Peyer's patch (tissue), 4 donors: Measurements from ENCODE around the gene ENPP4. TPM values are rescaled to one million over a fixed set of nuclear protein-coding genes. Genes with fewer than 3 reads are reported as not detected.

Experiments used
- DNase-seq, 3 donors: peaks; one replicate each; pipeline ENCODE4 v3.0.0-alpha.2; 2017 to 2019
- H3K27ac ChIP-seq, 4 donors: fragments of 200-600 bp; sonication (generic); one replicate each; pipeline ENCODE4 v1.5.1; 2016 to 2019
- H3K27me3 ChIP-seq, 2 donors: fragments of 200-600 bp; sonication (generic); one replicate each; pipeline ENCODE4 v1.5.1; 2019
- H3K36me3 ChIP-seq, 3 donors: fragments of 200-600 bp; sonication (generic); one replicate each; pipeline ENCODE4 v1.5.1; 2016 to 2019
- H3K4me1 ChIP-seq, 4 donors: fragments of 200-600 bp; sonication (generic); one replicate each; pipeline ENCODE4 v1.5.1; 2016 to 2019
- H3K4me3 ChIP-seq, 4 donors: fragments of 200-600 bp; sonication (generic); 1 replicate in 3 of 4; 2 replicates in 1 of 4; pipeline ENCODE4 v1.5.1; 2016 to 2019; ENCODE audit warnings: mild to moderate bottlenecking in 1 of 4
- H3K9me3 ChIP-seq, 4 donors: fragments of 200-600 bp; sonication (generic); one replicate each; pipeline ENCODE4 v1.5.1; 2016 to 2019; ENCODE audit warnings: mild to moderate bottlenecking in 1 of 4
- POLR2A ChIP-seq, 2 donors: fragments of 450-650 bp; IDR thresholded peaks; one replicate each; pipeline ENCODE4 v1.5.1; 2017; ENCODE audit warnings: antibody characterized with exemption in 2 of 2, mild to moderate bottlenecking in 2 of 2, moderate library complexity in 2 of 2
- total RNA-seq, 4 donors: library from RNA; depleted of rRNA; stranded (reverse); fragments of >200 nt; gene quantifications; one replicate each; pipeline ENCODE4 v1.1.0, GENCODE V29; 2016
- TF ChIP-seq, protein P1 (sequence below), 6 experiments: fragments of 450-650 bp in 4 of 6; fragments of 200-600 bp in 2 of 6; sonication (generic) in 1 of 6; IDR thresholded peaks; one replicate each; pipeline ENCODE4 v1.5.1; 2017 to 2019; ENCODE audit warnings: antibody characterized with exemption in 6 of 6, mild to moderate bottlenecking in 3 of 6, moderate library complexity in 1 of 6

The ENPP4 gene
- total RNA-seq, 4 donors from 2014 or later, result 4.1 to 22.6 (median 14.1) TPM

- DNase-seq, result no peak
- Histone ChIP-seq H3K36me3 (no peaks in the 10 kb centered on the region), H3K27me3 (no peaks in the 10 kb centered on the region), H3K4me3 (no peak overlapping the region), H3K27ac (no peak overlapping the region), H3K4me1 (peaks cover 0 to 3% (median 0%) of the 10 kb centered on the region in 4 donors), H3K9me3 (no peaks in the 10 kb centered on the region)
- no peak for TF ChIP-seq POLR2A (IDR thresholded peaks at IDR 0.05)
- TF ChIP-seq, protein P1, sequence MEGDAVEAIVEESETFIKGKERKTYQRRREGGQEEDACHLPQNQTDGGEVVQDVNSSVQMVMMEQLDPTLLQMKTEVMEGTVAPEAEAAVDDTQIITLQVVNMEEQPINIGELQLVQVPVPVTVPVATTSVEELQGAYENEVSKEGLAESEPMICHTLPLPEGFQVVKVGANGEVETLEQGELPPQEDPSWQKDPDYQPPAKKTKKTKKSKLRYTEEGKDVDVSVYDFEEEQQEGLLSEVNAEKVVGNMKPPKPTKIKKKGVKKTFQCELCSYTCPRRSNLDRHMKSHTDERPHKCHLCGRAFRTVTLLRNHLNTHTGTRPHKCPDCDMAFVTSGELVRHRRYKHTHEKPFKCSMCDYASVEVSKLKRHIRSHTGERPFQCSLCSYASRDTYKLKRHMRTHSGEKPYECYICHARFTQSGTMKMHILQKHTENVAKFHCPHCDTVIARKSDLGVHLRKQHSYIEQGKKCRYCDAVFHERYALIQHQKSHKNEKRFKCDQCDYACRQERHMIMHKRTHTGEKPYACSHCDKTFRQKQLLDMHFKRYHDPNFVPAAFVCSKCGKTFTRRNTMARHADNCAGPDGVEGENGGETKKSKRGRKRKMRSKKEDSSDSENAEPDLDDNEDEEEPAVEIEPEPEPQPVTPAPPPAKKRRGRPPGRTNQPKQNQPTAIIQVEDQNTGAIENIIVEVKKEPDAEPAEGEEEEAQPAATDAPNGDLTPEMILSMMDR (IDR thresholded peaks at IDR 0.05), result peak in 3 of 6 experiments; percentile 12 to 32 (median 17)
Observed at GRCh38 chr6:46103441-46104115, 26.2 kb upstream of the ENPP4 start.

DNA sequence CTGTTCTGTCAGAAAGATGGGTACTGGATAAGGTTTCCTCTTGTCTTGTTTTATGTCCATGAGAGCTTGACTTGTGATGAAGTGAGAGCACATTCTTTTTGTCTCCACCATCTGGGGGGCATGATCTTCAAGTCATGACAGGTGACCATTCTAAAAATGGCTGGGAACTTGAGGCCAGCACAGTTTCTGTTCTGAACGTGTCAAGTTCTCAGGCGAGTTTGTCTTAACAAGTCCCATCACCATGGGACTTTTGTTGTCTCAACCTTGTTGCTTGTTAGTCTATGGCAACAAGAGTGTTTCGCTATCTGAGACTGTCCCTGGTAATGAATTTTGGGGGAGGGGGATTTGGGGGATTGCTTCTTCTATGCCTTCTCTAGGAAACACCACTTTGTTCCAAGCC, 25.6 kb upstream of the ENPP4 start:
- Histone ChIP-seq H3K27me3 (no peaks in the 10 kb centered on the region), H3K27ac (no peak overlapping the region), H3K4me1 (no peaks in the 10 kb centered on the region), H3K9me3 (no peaks in the 10 kb centered on the region), H3K4me3 (no peak overlapping the region), H3K36me3 (no peaks in the 10 kb centered on the region)
- DNase-seq, result no peak
- no peak for TF ChIP-seq POLR2A (IDR thresholded peaks at IDR 0.05)
- TF ChIP-seq, protein P1 (IDR thresholded peaks at IDR 0.05), result no peak

DNA sequence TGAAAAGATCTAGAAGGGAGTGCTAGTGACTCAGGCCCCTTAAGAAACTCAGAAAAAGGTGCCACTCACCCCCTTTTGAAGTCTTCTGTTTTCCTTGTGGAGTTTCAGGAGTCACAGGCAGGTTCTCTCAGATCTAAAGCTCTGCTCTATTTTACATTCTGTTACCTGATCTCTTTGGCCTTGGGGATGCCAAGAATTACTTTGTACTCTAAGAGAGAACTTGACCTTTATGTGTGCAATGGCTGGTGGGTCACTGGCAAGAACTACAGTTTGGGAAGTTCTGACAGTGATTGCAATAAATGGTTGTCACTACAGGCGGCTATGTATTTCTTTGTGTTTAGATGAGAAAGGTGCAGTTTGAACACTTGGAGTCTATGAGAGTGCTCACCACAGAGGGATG, 24.2 kb upstream of the ENPP4 start:
- TF ChIP-seq, protein P1 (IDR thresholded peaks at IDR 0.05), result no peak
- TF ChIP-seq POLR2A (IDR thresholded peaks at IDR 0.05), result no peak
- Histone ChIP-seq H3K27me3 (no peaks in the 10 kb centered on the region), H3K4me1 (no peaks in the 10 kb centered on the region), H3K4me3 (no peak overlapping the region), H3K36me3 (no peaks in the 10 kb centered on the region), H3K27ac (no peak overlapping the region), H3K9me3 (no peaks in the 10 kb centered on the region)
- no peak for DNase-seq

GRCh38 chr6:46113370-46113769, 16.4 kb upstream of the ENPP4 start:
- Histone ChIP-seq H3K27me3 (no peaks in the 10 kb centered on the region), H3K9me3 (no peaks in the 10 kb centered on the region), H3K4me1 (no peaks in the 10 kb centered on the region), H3K4me3 (no peak overlapping the region), H3K36me3 (no peaks in the 10 kb centered on the region), H3K27ac (no peak overlapping the region)
- TF ChIP-seq, protein P1 (IDR thresholded peaks at IDR 0.05), result peak in 2 of 6 experiments; percentile 6 to 17
- no peak for TF ChIP-seq POLR2A (IDR thresholded peaks at IDR 0.05)
- peak in 2 of 3 donors; percentile 54 to 62 for DNase-seq

- no peak for DNase-seq
- Histone ChIP-seq H3K27ac (no peak overlapping the region), H3K27me3 (no peaks in the 10 kb centered on the region), H3K9me3 (no peaks in the 10 kb centered on the region), H3K4me1 (no peaks in the 10 kb centered on the region), H3K36me3 (no peaks in the 10 kb centered on the region), H3K4me3 (no peak overlapping the region)
- TF ChIP-seq POLR2A (IDR thresholded peaks at IDR 0.05), result no peak
- TF ChIP-seq, protein P1 (IDR thresholded peaks at IDR 0.05), result no peak
Observed at GRCh38 chr6:46115634-46116033, 14.2 kb upstream of the ENPP4 start.
